ENCODE data around the gene FREM1.
A peak's percentile ranks its signal among the peaks of the same experiment; 100 is the strongest.

FREM1 gene, protein sequence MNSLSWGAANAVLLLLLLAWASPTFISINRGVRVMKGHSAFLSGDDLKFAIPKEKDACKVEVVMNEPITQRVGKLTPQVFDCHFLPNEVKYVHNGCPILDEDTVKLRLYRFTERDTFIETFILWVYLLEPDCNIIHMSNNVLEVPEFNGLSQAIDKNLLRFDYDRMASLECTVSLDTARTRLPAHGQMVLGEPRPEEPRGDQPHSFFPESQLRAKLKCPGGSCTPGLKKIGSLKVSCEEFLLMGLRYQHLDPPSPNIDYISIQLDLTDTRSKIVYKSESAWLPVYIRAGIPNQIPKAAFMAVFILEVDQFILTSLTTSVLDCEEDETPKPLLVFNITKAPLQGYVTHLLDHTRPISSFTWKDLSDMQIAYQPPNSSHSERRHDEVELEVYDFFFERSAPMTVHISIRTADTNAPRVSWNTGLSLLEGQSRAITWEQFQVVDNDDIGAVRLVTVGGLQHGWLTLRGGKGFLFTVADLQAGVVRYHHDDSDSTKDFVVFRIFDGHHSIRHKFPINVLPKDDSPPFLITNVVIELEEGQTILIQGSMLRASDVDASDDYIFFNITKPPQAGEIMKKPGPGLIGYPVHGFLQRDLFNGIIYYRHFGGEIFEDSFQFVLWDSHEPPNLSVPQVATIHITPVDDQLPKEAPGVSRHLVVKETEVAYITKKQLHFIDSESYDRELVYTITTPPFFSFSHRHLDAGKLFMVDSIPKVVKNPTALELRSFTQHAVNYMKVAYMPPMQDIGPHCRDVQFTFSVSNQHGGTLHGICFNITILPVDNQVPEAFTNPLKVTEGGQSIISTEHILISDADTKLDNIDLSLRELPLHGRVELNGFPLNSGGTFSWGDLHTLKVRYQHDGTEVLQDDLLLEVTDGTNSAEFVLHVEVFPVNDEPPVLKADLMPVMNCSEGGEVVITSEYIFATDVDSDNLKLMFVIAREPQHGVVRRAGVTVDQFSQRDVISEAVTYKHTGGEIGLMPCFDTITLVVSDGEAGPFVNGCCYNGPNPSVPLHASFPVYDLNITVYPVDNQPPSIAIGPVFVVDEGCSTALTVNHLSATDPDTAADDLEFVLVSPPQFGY (N-terminal part only)

DNA sequence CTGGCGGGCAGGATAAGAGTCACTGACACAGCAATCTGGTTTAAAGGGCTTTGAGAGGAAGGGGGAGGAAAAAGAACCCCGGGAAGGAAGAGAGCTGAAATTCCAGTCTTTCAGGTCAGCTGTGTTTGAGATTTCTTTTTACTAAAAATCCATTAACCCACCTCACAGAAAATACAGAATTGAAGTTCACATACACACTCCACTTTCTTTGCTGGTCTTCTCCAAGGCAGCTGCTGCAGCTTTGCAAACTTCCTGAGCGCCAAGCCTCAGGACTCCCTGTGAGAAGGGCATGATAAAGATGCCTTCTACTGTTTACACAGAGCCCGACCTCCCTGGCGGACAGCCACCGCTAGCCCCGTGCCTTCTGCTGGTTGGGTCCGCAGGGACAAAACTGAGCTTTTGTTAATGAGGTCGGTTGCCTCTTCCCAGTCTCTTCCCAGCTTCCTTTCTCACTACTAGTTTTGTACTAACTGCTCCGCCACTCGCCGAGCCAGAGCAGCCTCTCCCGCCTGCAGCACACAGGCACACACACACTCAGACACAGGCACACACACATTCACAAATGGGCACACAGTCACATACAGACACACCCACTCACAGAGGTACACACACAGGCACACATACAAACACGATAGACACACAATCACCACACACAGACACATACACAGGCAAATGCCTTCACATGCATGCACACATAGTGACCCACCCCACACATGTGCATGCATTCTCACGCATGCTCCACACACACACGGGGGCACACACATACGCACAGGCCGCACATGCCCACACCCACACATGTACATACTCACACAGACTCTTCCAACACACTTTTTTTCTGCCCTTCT, at the start of gene FREM1:
Gene FREM1 (minus strand): TSS at position 468 of the 845 bp plus-strand sequence. CDS start 41,451 bp downstream, outside the sequence.
- H3K27ac ChIP-seq = peak within 1 kb of the TSS; percentile 55
- TF ChIP-seq ZFX (IDR thresholded peaks at IDR 0.05; ENCODE audit: borderline replicate concordance) = no peak
- TF ChIP-seq, protein P1, sequence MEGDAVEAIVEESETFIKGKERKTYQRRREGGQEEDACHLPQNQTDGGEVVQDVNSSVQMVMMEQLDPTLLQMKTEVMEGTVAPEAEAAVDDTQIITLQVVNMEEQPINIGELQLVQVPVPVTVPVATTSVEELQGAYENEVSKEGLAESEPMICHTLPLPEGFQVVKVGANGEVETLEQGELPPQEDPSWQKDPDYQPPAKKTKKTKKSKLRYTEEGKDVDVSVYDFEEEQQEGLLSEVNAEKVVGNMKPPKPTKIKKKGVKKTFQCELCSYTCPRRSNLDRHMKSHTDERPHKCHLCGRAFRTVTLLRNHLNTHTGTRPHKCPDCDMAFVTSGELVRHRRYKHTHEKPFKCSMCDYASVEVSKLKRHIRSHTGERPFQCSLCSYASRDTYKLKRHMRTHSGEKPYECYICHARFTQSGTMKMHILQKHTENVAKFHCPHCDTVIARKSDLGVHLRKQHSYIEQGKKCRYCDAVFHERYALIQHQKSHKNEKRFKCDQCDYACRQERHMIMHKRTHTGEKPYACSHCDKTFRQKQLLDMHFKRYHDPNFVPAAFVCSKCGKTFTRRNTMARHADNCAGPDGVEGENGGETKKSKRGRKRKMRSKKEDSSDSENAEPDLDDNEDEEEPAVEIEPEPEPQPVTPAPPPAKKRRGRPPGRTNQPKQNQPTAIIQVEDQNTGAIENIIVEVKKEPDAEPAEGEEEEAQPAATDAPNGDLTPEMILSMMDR (IDR thresholded peaks at IDR 0.05) = no peak

DNA sequence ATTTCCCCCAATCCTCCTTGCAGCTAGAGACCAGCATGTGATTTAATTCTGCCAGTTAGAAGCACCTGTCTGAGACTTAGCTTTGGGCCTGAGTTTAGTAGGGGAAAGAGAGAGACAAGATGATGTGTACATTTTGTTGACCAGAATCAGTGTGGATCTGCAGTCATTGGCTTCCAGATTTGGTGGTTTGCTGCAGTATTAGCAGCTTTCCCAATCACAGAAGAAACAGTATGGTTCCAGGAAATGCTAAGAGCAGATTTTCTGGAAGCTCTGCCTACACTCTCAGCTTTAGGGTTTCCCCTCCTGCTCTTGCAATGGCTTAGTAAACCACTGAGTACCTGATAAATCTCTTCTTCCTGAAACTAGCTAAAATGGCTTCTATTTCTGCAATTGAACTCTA, 48.8 kb upstream of the FREM1 start:
- TF ChIP-seq, protein P1 (IDR thresholded peaks at IDR 0.05) = no peak
- TF ChIP-seq ZFX (IDR thresholded peaks at IDR 0.05; ENCODE audit: borderline replicate concordance) = no peak
- no peak overlapping the region for H3K27ac ChIP-seq

DNA sequence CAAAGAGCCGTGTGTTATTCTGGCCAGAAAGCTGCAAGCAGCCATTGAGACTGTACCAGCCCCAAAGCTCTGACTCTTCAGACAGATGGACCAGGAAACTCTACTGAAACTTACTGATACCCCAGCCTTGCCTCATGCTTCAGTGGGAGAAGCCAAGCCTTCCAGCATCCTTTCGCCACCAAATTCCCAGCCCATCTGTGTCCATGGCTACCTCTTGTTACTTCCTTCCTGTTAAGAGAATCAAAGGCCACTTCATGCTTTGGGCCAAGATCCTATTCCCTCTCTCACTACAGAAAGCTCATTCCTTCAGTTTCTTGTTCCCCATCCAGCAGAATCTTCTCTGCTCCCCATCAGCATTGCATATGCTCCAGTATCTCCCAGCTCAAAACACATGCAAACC, 46.9 kb upstream of the FREM1 start:
- no peak for TF ChIP-seq ZFX (IDR thresholded peaks at IDR 0.05; ENCODE audit: borderline replicate concordance)
- TF ChIP-seq, protein P1 (IDR thresholded peaks at IDR 0.05) = no peak
- H3K27ac ChIP-seq = no peak overlapping the region

DNA sequence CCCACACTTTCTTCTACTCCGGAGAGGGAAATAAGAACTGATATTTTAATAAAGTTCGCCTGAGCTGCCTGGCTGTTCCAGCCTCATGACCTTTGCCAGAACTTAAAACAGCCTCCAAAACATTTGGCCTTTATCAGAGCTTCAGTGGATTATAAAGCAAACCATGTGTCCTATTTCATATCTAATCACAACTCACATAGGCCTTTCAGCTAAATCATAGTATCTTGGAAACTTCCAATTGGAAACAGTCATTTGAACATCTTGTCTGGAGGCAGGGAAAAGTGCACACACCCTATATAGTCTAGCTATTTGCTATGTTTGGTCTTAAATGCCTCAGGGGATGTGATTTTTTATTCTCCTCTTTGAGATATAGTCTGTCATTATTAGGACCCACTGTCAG, 46.0 kb upstream of the FREM1 start:
- H3K27ac ChIP-seq = no peak overlapping the region
- TF ChIP-seq, protein P1 (IDR thresholded peaks at IDR 0.05) = no peak
- no peak for TF ChIP-seq ZFX (IDR thresholded peaks at IDR 0.05; ENCODE audit: borderline replicate concordance)

DNA sequence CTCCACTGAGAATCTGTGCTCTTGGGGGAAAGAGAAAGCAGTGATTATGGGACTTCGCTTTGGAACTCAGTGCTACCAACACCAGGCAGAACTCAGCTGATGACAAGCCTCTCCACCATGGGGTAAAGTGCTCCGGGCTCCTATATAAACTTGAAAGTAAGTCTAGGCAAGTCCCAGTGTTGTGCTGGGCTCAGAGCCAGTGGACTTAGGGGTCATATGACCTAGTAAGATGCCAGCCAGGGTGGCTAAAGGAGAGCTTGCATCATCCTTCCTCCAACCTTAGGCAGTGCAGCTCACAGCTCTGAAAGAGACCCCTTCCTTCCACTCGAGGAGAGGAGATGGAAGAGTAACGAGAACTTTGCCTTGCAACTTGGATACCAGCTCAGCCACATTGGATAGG, 35.1 kb upstream of the FREM1 start:
- TF ChIP-seq, protein P1 (IDR thresholded peaks at IDR 0.05) = no peak
- no peak for TF ChIP-seq ZFX (IDR thresholded peaks at IDR 0.05; ENCODE audit: borderline replicate concordance)
- H3K27ac ChIP-seq = no peak overlapping the region

DNA sequence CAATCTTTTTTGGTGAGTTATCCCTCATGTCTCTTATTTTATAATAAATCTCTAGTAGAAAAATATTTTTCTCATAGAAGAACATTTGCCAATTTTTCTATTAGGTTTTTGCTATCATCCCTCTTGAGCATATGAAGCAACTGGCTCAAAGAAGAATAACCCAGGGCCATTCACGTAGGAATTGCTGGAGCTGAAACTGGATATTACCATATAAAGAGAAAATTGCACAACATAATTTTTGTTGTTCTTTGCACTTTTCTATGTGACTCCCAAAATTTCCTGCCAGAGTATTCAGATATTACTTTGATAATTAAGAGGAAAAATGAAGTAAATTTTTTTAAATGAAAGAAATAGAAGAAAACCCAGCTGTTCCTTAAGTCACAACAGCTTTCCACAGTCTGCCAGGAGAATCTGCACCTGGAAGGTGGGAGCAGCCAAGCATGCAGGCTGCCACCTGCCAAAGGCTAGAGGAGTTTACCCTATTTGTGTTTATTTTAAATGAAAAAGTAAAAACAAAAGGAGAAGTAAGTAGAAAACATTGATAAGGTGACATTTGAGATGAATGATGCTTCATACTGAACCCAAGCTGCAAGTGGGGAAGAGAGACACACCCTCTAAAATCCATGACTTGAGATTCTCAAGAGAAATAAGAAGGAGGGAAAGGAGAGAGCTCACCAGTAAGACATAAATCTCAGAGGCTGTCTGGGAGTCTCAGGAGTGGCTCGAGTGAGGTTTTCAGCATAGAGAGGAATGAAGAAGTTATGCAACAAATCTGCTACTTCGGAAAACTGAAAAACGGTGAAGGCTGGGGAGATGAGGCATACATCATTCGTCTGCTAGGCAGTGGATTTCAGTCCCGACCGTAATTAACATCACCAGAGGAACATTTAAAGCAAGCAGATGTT, 31.5 kb upstream of the FREM1 start:
- TF ChIP-seq, protein P1 (IDR thresholded peaks at IDR 0.05) = no peak
- no peak for TF ChIP-seq ZFX (IDR thresholded peaks at IDR 0.05; ENCODE audit: borderline replicate concordance)
- no peak overlapping the region for H3K27ac ChIP-seq

Data from 22Rv1 (cell line).